Testis (tissue), 2 donors: ENCODE measurements around the gene SPOCD1.

Experiments used
- POLR2A ChIP-seq: fragments of 450-650 bp; IDR thresholded peaks from one replicate; pipeline ENCODE4 v1.6.1; 2017; ENCODE audit warnings: antibody characterized with exemption, mild to moderate bottlenecking, moderate library complexity
- TF ChIP-seq, protein P1 (sequence below), 3 experiments: fragments of 450-650 bp in 2 of 3; fragments of 200-600 bp in 1 of 3; sonication (generic) in 1 of 3; IDR thresholded peaks; one replicate each; pipeline ENCODE4 v1.5.1; 2016 to 2019; ENCODE audit warnings: antibody characterized with exemption in 3 of 3, mild to moderate bottlenecking in 2 of 3, moderate library complexity in 1 of 3

- TF ChIP-seq, protein P1, sequence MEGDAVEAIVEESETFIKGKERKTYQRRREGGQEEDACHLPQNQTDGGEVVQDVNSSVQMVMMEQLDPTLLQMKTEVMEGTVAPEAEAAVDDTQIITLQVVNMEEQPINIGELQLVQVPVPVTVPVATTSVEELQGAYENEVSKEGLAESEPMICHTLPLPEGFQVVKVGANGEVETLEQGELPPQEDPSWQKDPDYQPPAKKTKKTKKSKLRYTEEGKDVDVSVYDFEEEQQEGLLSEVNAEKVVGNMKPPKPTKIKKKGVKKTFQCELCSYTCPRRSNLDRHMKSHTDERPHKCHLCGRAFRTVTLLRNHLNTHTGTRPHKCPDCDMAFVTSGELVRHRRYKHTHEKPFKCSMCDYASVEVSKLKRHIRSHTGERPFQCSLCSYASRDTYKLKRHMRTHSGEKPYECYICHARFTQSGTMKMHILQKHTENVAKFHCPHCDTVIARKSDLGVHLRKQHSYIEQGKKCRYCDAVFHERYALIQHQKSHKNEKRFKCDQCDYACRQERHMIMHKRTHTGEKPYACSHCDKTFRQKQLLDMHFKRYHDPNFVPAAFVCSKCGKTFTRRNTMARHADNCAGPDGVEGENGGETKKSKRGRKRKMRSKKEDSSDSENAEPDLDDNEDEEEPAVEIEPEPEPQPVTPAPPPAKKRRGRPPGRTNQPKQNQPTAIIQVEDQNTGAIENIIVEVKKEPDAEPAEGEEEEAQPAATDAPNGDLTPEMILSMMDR (IDR thresholded peaks at IDR 0.05) = no peak
- no peak for TF ChIP-seq POLR2A
Measured at GRCh38 chr1:31805318-31805717, 10.5 kb downstream of the SPOCD1 start.
